ENCODE data around the gene SNX33.

SNX33 gene

GRCh38 chr15:75644376-75644775 lies 3.3 kb upstream of the SNX33 start:
- TF ChIP-seq CTCF (IDR thresholded peaks at IDR 0.05; ENCODE audit: extremely low read depth, missing control alignments) = no peak
- DNase-seq (ENCODE audit: low spot score) = no peak

GRCh38 chr15:75646112-75646943 lies 1.4 kb upstream of the SNX33 start:
- no peak for DNase-seq (ENCODE audit: low spot score)
- TF ChIP-seq CTCF (IDR thresholded peaks at IDR 0.05; ENCODE audit: extremely low read depth, missing control alignments) = no peak

GRCh38 chr15:75646944-75647364 lies 758 bp upstream of the SNX33 start:
- peak; percentile 54 for DNase-seq (ENCODE audit: low spot score)
- TF ChIP-seq CTCF (IDR thresholded peaks at IDR 0.05; ENCODE audit: extremely low read depth, missing control alignments) = no peak

- no peak for DNase-seq (ENCODE audit: low spot score)
- no peak for TF ChIP-seq CTCF (IDR thresholded peaks at IDR 0.05; ENCODE audit: extremely low read depth, missing control alignments)
Measured at GRCh38 chr15:75648156-75649000, 666 bp downstream of the SNX33 start.

- DNase-seq (ENCODE audit: low spot score) = no peak
- no peak for TF ChIP-seq CTCF (IDR thresholded peaks at IDR 0.05; ENCODE audit: extremely low read depth, missing control alignments)
Measured at GRCh38 chr15:75649045-75649761, 1.5 kb downstream of the SNX33 start.

GRCh38 chr15:75649848-75650247 lies 2.1 kb downstream of the SNX33 start:
- DNase-seq (ENCODE audit: low spot score) = no peak
- no peak for TF ChIP-seq CTCF (IDR thresholded peaks at IDR 0.05; ENCODE audit: extremely low read depth, missing control alignments)

Measured in GM20000 (cell line).